ENCODE measurements around the gene OPN1MW3.

DNA sequence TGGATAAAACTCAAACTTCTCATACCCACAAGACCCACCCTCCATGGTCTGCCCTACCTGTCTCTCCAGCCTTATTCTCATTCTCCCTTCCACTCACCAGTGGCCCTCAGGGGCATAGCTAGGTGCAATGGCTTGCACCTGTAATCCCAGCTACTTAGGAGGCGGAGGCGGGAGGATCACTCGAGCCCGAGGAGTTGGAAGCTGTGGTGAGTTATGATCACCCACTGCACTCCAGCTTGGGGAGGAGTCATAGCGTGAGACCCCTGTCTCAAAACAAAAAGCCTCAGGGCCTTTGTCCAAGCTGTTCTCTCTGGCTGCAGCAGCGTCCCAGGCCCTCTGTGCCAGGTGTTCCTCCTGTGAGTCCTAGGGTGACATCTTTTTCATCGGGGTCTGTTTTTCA, 54.7 kb downstream of the OPN1MW3 start:
- TF ChIP-seq, protein P1, sequence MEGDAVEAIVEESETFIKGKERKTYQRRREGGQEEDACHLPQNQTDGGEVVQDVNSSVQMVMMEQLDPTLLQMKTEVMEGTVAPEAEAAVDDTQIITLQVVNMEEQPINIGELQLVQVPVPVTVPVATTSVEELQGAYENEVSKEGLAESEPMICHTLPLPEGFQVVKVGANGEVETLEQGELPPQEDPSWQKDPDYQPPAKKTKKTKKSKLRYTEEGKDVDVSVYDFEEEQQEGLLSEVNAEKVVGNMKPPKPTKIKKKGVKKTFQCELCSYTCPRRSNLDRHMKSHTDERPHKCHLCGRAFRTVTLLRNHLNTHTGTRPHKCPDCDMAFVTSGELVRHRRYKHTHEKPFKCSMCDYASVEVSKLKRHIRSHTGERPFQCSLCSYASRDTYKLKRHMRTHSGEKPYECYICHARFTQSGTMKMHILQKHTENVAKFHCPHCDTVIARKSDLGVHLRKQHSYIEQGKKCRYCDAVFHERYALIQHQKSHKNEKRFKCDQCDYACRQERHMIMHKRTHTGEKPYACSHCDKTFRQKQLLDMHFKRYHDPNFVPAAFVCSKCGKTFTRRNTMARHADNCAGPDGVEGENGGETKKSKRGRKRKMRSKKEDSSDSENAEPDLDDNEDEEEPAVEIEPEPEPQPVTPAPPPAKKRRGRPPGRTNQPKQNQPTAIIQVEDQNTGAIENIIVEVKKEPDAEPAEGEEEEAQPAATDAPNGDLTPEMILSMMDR (conservative IDR thresholded peaks at IDR 0.05) = no peak
- TF ChIP-seq EZH2 (IDR thresholded peaks at IDR 0.05; ENCODE audit: low read depth) = no peak
